ENCODE data around the gene PARS2. TPM values are rescaled to one million over a fixed set of nuclear protein-coding genes. Genes with fewer than 3 reads are reported as not detected.

The PARS2 gene
- total and polyA plus RNA-seq, 2 experiments from 2014 or later: 5.9 to 13.6 TPM

GRCh38 chr1:54788459-54788858 lies 24.1 kb upstream of the PARS2 start (continued):
- TF ChIP-seq EZH2phosphoT487 (IDR thresholded peaks at IDR 0.05; ENCODE audit: unreplicated experiment) (no peak), NANOG (IDR thresholded peaks at IDR 0.05; ENCODE audit: borderline replicate concordance) (no peak), ZNF114 (CRISPR knock-in tag; IDR thresholded peaks at IDR 0.05) (no peak), STAT1 (IDR thresholded peaks at IDR 0.05; ENCODE audit: unreplicated experiment) (no peak), POLR2AphosphoS5 (IDR thresholded peaks at IDR 0.05; ENCODE audit: low read depth) (no peak)

- no peak overlapping the region for H3K27ac ChIP-seq (ENCODE audit: low read depth)
- no peak overlapping the region for H3K4me2 ChIP-seq
- DNase-seq (ENCODE audit: low spot score) (no peak), ATAC-seq (no peak)
- no peaks in the 10 kb centered on the region for H4K20me1 ChIP-seq (replicated peaks; ENCODE audit: insufficient read depth)
- no peaks in the 10 kb centered on the region for H3K79me2 ChIP-seq (replicated peaks; ENCODE audit: insufficient read depth)
- H3K4me3 ChIP-seq: no peak overlapping the region
- no peaks in the 10 kb centered on the region for H3K36me3 ChIP-seq (ENCODE audit: insufficient read depth)
- no peak overlapping the region for H3K4me3 Mint-ChIP-seq
- no peaks in the 10 kb centered on the region for H3K36me3 Mint-ChIP-seq (ENCODE audit: low read depth)
- H3K9me3 Mint-ChIP-seq: peaks cover 4% of the 10 kb centered on the region; the same call in 2 of the 3 replicates
- peaks cover 11% of the 10 kb centered on the region for H3K27me3 ChIP-seq (ENCODE audit: insufficient read depth)
- no peak overlapping the region for H2AFZ ChIP-seq
- H3F3A ChIP-seq (replicated peaks; ENCODE audit: low read depth): no peaks in the 10 kb centered on the region
- peaks cover 15% of the 10 kb centered on the region; the same call in 1 of the 2 replicates for H3K4me1 ChIP-seq (ENCODE audit: insufficient read depth)
- no peak overlapping the region for H3K27ac Mint-ChIP-seq
- peaks cover 13% of the 10 kb centered on the region for H3K27me3 Mint-ChIP-seq (ENCODE audit: insufficient read depth, low read depth, poor library complexity)
- H3K9me2 ChIP-seq (ENCODE audit: insufficient read depth): no peaks in the 10 kb centered on the region
- peaks cover 20% of the 10 kb centered on the region for H3K4me1 Mint-ChIP-seq
- TF ChIP-seq POLR2AphosphoS5 (IDR thresholded peaks at IDR 0.05; ENCODE audit: low read depth): no peak
- no peak for TF ChIP-seq ZNF331 (CRISPR knock-in tag; IDR thresholded peaks at IDR 0.05; ENCODE audit: low read depth)
- no peak for TF ChIP-seq EZH2phosphoT487 (IDR thresholded peaks at IDR 0.05; ENCODE audit: unreplicated experiment)
- no peak for TF ChIP-seq EZH2 (IDR thresholded peaks at IDR 0.05; ENCODE audit: low read depth, unreplicated experiment)
- no peak for TF ChIP-seq REST (IDR thresholded peaks at IDR 0.05; ENCODE audit: unreplicated experiment)
- TF ChIP-seq STAT1 (IDR thresholded peaks at IDR 0.05; ENCODE audit: unreplicated experiment): no peak
- TF ChIP-seq, protein P1, sequence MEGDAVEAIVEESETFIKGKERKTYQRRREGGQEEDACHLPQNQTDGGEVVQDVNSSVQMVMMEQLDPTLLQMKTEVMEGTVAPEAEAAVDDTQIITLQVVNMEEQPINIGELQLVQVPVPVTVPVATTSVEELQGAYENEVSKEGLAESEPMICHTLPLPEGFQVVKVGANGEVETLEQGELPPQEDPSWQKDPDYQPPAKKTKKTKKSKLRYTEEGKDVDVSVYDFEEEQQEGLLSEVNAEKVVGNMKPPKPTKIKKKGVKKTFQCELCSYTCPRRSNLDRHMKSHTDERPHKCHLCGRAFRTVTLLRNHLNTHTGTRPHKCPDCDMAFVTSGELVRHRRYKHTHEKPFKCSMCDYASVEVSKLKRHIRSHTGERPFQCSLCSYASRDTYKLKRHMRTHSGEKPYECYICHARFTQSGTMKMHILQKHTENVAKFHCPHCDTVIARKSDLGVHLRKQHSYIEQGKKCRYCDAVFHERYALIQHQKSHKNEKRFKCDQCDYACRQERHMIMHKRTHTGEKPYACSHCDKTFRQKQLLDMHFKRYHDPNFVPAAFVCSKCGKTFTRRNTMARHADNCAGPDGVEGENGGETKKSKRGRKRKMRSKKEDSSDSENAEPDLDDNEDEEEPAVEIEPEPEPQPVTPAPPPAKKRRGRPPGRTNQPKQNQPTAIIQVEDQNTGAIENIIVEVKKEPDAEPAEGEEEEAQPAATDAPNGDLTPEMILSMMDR (conservative IDR thresholded peaks at IDR 0.05; ENCODE audit: low read depth in 2 of 2): no peak
- TF ChIP-seq JUNB (IDR thresholded peaks at IDR 0.05; ENCODE audit: unreplicated experiment): no peak
- TF ChIP-seq ZNF462 (CRISPR knock-in tag; IDR thresholded peaks at IDR 0.05): no peak
- no peak for TF ChIP-seq CREB1 (CRISPR knock-in tag; IDR thresholded peaks at IDR 0.05; ENCODE audit: low read depth)
- no peak for TF ChIP-seq NANOG (IDR thresholded peaks at IDR 0.05; ENCODE audit: borderline replicate concordance)
- TF ChIP-seq ZNF114 (CRISPR knock-in tag; IDR thresholded peaks at IDR 0.05): no peak
- no peak for TF ChIP-seq ETS1 (IDR thresholded peaks at IDR 0.05)
Observed at GRCh38 chr1:54787604-54788003, 23.3 kb upstream of the PARS2 start.

Measured in GM23338 (cell line).